ENCODE measurements around the gene OR2D2. TPM values are rescaled to one million over a fixed set of nuclear protein-coding genes. Genes with fewer than 3 reads are reported as not detected.
"Not testable (repeated sequence)": the region's sequence is repeated elsewhere in the genome, so short reads cannot be mapped to it uniquely, and the experiment has no call there.

Gene OR2D2
- total RNA-seq, 4 donors from 2014 or later = not detected

DNA sequence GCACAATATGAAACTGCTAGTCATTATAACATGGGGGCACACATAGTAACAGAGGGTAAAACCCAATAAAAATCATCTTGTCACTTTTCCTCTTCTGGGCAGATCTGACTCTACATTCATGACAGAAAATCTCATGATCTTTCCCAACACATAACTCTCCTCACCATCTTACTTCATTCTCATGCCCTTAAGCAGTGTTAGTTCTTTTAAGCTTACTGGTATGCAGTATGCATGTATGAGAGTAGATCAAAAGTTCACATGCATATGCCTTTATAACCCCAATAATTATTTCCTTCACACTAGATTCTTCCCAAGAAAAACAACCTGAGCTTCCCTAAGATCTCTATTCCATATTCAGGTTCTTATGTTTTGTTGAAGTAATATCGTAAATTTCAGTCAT lies 21.0 kb downstream of the OR2D2 start:
- WGBS, 2 donors = 84 to 94% methylated on average over 1 of the region's 1 CpG
- TF ChIP-seq, protein P1, sequence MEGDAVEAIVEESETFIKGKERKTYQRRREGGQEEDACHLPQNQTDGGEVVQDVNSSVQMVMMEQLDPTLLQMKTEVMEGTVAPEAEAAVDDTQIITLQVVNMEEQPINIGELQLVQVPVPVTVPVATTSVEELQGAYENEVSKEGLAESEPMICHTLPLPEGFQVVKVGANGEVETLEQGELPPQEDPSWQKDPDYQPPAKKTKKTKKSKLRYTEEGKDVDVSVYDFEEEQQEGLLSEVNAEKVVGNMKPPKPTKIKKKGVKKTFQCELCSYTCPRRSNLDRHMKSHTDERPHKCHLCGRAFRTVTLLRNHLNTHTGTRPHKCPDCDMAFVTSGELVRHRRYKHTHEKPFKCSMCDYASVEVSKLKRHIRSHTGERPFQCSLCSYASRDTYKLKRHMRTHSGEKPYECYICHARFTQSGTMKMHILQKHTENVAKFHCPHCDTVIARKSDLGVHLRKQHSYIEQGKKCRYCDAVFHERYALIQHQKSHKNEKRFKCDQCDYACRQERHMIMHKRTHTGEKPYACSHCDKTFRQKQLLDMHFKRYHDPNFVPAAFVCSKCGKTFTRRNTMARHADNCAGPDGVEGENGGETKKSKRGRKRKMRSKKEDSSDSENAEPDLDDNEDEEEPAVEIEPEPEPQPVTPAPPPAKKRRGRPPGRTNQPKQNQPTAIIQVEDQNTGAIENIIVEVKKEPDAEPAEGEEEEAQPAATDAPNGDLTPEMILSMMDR (IDR thresholded peaks at IDR 0.05) = no peak
- TF ChIP-seq POLR2A (IDR thresholded peaks at IDR 0.05) (no peak), EP300 (IDR thresholded peaks at IDR 0.05) (no peak)

DNA sequence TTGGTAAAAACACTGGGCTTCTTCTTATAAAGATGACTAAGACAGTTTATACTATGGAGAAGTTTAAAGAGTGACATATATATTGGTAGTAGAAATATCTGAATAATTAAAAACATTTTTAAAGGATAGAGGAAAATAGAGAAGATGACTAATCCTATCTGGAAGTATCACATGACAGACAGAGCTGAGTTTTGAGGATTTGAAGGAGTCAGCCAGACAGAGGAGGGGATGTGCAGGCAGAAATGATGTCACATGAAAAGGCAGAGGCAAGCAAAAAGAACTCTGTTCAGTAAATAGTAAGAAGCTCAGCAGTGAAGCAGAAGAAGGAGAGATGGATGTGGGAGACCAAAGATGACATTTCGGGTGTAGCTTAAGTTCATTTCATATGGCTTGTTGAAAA lies 27.9 kb downstream of the OR2D2 start:
- WGBS, 2 donors = 74 to 90% methylated on average over 1 of the region's 1 CpG
- Histone ChIP-seq H3K4me3 (no peak overlapping the region), H3K27ac (no peak overlapping the region), H3K9me3 (no peaks in the 10 kb centered on the region), H3K4me1 (no peaks in the 10 kb centered on the region), H3K27me3 (no peaks in the 10 kb centered on the region), H3K36me3 (no peaks in the 10 kb centered on the region)
- no peak for TF ChIP-seq EP300 (IDR thresholded peaks at IDR 0.05)
- TF ChIP-seq, protein P1 (IDR thresholded peaks at IDR 0.05) = no peak
- no peak for TF ChIP-seq POLR2A (IDR thresholded peaks at IDR 0.05)
- no peak for DNase-seq (ENCODE audit: low spot score in 2 of 2)

More for the DNA sequence above, 21.0 kb downstream of the OR2D2 start:
- no peak for DNase-seq (ENCODE audit: low spot score in 2 of 2)
- no peak overlapping the region for H3K4me3 ChIP-seq
- no peaks in the 10 kb centered on the region for H3K9me3 ChIP-seq
- no peaks in the 10 kb centered on the region for H3K36me3 ChIP-seq
- H3K4me1 ChIP-seq = no peaks in the 10 kb centered on the region
- H3K27ac ChIP-seq = no peak overlapping the region
- no peaks in the 10 kb centered on the region for H3K27me3 ChIP-seq

DNA sequence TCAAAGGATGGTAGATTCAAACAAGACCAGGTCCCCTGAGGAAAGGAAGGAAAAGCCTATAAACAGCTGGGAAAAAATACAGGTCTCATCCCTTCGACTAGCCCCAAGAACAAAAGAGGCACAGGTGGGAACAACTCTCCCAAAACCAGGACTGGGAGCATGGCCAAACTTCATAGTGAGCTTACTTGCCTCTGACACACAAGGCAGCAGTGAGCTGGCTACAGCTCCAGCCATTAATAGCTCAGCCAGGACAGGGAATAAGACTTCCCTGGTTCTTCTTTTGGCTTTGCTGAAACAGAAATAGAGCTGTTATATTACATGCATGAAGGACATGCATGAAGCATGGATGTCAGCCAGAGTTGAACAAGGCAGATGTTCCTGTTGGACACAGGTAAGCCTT lies 29.3 kb downstream of the OR2D2 start, which contains the start of gene OR10A2:
OR10A2 (plus strand) TSS at position 97 of the 400 bp plus-strand sequence. CDS start 6,698 bp downstream, outside the sequence.
- Histone ChIP-seq H3K9me3 (no peaks in the 10 kb centered on the region), H3K4me1 (no peaks in the 10 kb centered on the region), H3K27me3 (no peaks in the 10 kb centered on the region), H3K36me3 (no peaks in the 10 kb centered on the region), H3K27ac (no peak within 1 kb of the TSS), H3K4me3 (no peak within 1 kb of the TSS)
- WGBS, 2 donors = 25 to 27% methylated on average over 1 of the region's 1 CpG
- TF ChIP-seq, protein P1 (IDR thresholded peaks at IDR 0.05) = no peak
- DNase-seq (ENCODE audit: low spot score in 2 of 2) = no peak

DNA sequence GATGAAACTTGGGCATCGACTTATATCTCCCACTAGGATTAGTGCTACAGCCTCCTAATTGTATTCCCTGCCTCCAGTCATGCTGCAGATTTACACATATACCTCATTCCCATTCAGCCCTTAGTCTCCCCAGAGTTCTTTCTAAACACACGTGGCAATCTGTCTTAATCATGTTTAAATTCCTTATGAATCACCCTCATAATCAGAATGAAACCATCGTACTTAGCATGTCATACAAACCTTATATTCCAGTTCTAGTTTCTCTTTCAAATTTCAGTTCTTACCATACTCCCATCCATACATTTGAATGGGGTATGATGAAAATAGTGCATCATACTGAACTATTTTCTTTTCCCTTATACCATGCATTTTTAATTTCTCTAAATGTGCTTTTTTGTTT lies 35.4 kb downstream of the OR2D2 start:
- Histone ChIP-seq H3K9me3 (peaks cover 0 to 13% (median 0%) of the 10 kb centered on the region in 4 donors), H3K27me3 (no peaks in the 10 kb centered on the region), H3K4me3 (no peak overlapping the region), H3K4me1 (no peaks in the 10 kb centered on the region), H3K36me3 (no peaks in the 10 kb centered on the region), H3K27ac (no peak overlapping the region)
- WGBS, 2 donors = 53 to 67% methylated on average over 3 of the region's 3 CpGs
- no peak for TF ChIP-seq POLR2A (IDR thresholded peaks at IDR 0.05)
- TF ChIP-seq EP300 (IDR thresholded peaks at IDR 0.05) = no peak
- TF ChIP-seq, protein P1 (IDR thresholded peaks at IDR 0.05) = no peak
- DNase-seq (ENCODE audit: low spot score in 2 of 2) = no peak

DNA sequence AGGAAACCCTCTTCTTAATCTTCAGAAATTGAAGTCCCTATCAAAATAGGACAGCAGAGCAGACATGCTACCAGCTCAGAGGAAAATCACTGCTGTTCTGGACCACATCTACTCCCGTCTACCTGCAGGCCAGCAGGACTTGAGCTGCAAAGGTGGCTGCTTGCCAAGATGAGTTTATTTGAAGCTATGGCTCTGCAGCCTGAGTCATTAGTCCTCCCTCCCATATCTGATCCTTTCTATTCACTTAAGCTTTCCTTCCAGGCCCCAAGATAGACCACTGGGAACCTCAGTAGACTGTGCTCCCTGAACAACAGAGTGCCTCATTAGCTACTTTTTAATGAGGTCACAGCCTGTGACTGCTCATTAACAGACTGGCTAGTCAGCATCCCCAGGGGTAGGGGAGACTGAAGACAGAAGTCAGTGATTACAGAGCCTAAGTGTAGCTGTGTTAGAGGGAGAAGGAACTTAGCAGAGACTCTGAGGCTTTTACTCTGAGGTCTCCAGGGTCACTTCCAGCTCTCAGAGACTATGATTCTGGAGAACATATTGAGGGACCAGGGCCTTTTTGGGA lies 36.2 kb downstream of the OR2D2 start:
- Histone ChIP-seq H3K9me3 (peaks cover 0 to 14% (median 0%) of the 10 kb centered on the region in 4 donors), H3K27ac (no peak overlapping the region), H3K4me3 (no peak overlapping the region), H3K4me1 (no peaks in the 10 kb centered on the region), H3K27me3 (no peaks in the 10 kb centered on the region), H3K36me3 (no peaks in the 10 kb centered on the region)
- TF ChIP-seq POLR2A (IDR thresholded peaks at IDR 0.05) (no peak), EP300 (IDR thresholded peaks at IDR 0.05) (no peak)
- TF ChIP-seq, protein P1 (IDR thresholded peaks at IDR 0.05) = no peak
- no peak for DNase-seq (ENCODE audit: low spot score in 2 of 2)
- whole genome bisulfite sequencing, 2 donors = 43 to 46% methylated on average over 1 of the region's 1 CpG

DNA sequence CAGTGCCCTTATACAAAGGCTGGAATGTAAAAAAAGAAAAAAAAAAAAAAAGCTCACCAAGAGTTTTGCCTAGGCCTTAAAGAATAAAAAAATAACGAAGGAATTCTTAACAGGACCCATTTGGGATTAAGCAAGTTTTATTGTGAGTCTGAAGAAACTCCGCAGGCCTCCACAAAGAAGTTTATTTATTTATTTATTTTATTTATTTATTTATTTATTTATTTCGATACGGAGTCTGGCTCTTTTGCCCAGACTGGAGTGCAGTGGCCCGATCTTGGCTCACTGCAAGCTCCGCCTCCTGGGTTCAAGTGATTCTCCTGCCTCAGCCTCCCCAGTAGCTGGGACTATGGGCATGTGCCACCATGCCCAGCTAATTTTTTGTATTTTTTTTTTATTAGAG lies 37.5 kb downstream of the OR2D2 start:
- H3K36me3 ChIP-seq = not testable (repeated sequence)
- 92 to 96% methylated on average over 6 of the region's 6 CpGs for WGBS, 2 donors
- H3K9me3 ChIP-seq = peaks cover 0 to 14% (median 0%) of the 10 kb centered on the region in 4 donors

More for the DNA sequence above, 37.5 kb downstream of the OR2D2 start:
- not testable (repeated sequence) for H3K27me3 ChIP-seq; H3K4me3 ChIP-seq; H3K4me1 ChIP-seq; H3K27ac ChIP-seq; DNase-seq (ENCODE audit: low spot score in 2 of 2)

All from tibial nerve (tissue), 4 donors.